ENCODE results near the gene PALB2.

The PALB2 gene

DNA sequence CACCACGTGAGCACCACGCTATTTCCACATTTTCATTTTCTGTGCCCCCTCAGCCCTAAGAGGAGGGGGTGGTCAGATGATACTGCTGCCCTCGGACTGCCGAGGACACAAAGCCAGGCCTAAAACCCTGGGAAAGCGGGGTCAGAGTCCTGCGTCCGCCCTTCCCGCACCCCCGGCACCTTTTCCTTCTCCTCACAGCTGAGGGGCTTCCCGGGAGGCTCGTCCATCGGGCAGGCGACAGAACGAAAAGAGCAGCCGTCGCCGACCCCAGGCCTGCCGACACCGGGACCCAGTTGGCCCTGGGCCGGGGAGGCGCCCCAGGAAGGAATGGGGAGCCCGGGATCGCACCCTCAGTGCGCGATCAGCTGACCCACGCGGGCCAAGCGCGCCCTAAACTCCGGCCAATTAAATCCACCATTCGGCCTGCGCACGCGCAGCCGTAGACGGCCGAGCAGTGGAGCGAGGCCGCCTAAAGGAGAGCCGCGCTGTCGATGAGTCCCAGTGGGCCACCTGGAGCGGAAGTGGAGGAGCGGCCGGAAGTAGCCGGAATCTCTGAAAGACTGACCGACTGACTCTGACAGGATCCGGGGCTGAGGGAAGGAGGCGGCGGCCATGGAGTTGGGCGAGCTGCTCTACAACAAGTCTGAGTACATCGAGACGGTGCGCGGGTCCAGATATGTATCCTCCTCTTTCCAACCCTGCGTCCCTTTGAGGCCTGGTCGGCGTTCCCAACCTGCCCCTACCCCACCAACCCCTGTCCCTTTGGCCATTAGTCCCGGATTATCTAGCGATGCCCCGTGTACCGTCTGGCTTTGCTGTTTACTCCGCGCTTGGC is at the start of gene PALB2, which contains the start of gene DCTN5:
TSS of gene PALB2 (minus strand) at position 380 of the 835 bp plus-strand sequence. CDS start at position 227, 153 bp downstream.
TSS of gene DCTN5 (plus strand) at position 536 of the 835 bp plus-strand sequence. CDS start at position 613, 77 bp downstream.
- peak; percentile 98 for DNase-seq
- in situ Hi-C loops (cut with HindIII; ENCODE audit: low pct_ligation_motif_present, low pct_unique_long_range_greater_than_20kb, low sequenced_read_pairs): no loop called here

DNA sequence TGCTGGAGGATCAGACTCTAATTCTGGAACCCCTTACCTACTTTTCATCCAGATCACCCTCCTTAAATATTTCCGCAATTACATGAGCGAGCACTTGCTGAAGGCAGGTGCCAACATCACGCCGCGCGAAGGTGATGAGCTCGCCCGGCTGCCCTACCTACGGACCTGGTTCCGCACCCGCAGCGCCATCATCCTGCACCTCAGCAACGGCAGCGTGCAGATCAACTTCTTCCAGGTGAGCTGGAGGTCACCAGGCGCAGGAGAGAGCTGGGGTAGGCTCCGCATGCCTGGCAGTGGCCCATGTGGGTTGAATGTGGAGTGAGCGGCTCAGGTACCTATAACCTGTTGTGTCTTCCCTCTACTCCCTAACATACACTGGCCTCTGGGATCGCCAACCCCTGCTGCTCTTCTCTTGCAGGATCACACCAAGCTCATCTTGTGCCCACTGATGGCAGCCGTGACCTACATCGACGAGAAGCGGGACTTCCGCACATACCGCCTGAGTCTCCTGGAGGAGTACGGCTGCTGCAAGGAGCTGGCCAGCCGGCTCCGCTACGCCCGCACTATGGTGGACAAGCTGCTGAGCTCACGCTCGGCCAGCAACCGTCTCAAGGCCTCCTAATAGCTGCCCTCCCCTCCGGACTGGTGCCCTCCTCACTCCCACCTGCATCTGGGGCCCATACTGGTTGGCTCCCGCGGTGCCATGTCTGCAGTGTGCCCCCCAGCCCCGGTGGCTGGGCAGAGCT is 48.5 kb upstream of the PALB2 start:
- DNase-seq: no peak
- in situ Hi-C loops (cut with HindIII; ENCODE audit: low pct_ligation_motif_present, low pct_unique_long_range_greater_than_20kb, low sequenced_read_pairs): no loop called here

DNA sequence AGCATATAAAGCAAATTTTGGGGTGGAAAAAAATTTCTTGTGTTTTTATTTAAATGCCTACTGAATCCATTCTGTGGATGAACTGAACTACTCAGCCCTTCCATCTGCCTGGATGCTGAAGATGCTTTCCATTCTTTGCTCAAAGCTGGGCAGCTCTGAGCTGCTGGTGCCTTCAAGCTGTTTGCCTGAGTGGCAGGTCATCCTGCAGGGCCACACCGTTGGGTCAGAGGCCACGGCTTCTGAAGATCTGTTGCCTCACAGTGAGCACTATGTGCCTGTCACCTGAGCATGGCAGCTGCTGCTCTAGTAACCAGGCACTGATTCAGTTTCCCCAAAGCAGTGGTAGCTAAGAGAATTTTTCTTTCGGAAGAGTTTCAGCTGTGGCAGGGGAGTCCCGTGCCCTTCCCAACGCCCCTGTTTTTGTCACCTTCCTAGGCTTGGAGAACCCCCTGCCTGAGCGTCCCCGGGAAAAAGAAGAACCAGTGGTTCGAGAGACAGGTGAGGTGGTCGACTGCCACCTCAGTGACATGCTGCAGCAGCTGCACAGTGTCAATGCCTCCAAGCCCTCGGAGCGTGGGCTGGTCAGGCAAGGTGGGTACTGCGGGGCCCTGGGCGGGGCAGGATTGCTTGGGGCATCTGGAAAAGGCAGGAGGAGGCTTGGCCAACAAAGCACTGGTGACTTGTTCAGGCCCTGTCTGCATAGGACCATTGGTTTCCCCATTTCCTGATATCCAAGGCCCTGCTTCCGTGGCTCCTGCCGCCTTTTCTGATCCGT is 46.1 kb upstream of the PALB2 start:
- in situ Hi-C loops (cut with HindIII; ENCODE audit: low pct_ligation_motif_present, low pct_unique_long_range_greater_than_20kb, low sequenced_read_pairs): no loop called here
- no peak for DNase-seq

DNA sequence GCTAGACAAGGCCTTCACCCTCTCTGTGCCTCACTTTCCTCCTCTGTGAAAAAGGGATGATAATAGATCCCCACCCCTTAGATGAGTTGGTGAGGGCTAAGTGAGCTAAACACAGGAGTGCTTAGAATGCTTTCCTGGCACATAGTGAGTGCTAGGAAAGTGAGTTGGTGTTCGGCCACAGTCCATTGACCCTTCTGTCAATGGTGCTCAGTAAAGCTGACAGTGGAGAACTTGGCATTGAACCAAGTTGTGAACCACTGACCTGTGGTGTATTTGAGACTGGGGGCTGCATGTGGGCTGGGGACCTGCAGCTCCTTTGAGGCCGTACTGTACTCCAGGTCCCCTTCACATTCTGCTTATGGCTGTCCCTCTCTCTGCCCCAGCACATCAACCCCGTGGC is 42.4 kb upstream of the PALB2 start:
- in situ Hi-C loops (cut with HindIII; ENCODE audit: low pct_ligation_motif_present, low pct_unique_long_range_greater_than_20kb, low sequenced_read_pairs): no loop called here
- no peak for DNase-seq

DNA sequence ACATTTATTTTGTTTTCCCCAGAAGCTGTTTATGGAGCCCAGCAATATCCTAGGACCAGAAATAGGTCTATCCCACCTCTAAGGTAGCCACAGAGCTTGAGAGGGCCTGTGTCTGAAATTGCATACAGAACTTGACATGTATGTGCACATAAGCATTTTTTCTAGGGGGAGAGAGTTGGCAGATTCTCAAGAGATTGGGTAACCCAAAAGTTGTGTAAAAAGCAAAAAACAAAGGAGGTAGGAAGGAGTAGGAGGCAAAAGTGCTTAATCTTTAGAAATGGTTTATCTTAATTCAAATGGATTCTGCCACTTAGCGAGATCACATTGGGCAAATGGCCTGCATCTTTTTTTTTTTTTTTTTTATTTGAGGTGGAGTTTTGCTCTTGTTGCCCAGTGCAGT is 41.1 kb upstream of the PALB2 start:
- DNase-seq: no peak
- in situ Hi-C loops (cut with HindIII; ENCODE audit: low pct_ligation_motif_present, low pct_unique_long_range_greater_than_20kb, low sequenced_read_pairs): no loop called here

DNA sequence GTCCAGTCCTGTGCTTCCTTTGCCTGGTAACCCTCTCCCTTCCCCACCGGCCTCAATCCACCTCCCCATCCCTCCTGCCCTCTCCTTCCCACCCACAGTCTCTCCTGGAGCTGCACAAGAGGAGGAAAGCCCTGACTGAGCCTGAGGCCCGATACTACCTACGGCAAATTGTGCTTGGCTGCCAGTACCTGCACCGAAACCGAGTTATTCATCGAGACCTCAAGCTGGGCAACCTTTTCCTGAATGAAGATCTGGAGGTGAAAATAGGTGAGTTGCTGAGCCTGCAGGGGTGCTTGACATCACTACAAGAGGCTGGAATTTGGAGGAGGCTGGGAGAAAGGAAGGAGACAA is 38.9 kb upstream of the PALB2 start:
- no peak for DNase-seq
- in situ Hi-C loops (cut with HindIII; ENCODE audit: low pct_ligation_motif_present, low pct_unique_long_range_greater_than_20kb, low sequenced_read_pairs): no loop called here

DNA sequence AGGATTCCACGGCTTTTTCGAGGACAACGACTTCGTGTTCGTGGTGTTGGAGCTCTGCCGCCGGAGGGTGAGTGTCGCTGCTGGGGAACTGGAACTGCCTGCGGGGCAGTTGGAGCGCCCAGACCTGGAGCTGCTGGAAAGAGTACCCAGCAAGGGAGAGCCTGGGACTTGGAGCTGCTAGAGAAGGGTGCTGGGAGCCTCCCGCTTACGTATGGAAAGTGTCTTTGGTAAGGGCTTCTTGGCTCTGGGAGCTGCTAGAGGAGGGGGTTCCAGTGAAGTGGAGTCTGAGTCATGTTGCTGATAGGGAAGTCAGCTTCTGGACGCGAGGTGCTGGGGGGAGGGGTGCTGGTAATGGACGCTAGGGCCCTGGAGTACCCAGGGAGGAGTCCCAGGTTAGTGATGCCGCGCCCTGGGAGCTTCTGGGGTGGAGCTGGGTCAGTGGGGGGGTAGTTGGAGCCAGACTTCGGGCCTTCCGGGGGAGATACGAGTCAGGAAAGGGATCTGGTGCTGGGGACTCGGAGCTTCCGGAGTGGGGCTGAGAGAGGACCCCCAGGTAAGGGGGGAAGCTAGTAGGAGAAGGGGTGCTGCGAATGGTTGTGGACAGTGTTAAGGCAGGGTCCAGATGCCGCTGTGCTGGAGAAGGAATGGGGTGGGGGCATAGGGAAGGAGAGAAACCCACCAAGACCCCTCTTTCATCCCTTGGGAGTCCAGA is 38.3 kb upstream of the PALB2 start:
- in situ Hi-C loops (cut with HindIII; ENCODE audit: low pct_ligation_motif_present, low pct_unique_long_range_greater_than_20kb, low sequenced_read_pairs): no loop called here
- DNase-seq: peak; percentile 71

DNA sequence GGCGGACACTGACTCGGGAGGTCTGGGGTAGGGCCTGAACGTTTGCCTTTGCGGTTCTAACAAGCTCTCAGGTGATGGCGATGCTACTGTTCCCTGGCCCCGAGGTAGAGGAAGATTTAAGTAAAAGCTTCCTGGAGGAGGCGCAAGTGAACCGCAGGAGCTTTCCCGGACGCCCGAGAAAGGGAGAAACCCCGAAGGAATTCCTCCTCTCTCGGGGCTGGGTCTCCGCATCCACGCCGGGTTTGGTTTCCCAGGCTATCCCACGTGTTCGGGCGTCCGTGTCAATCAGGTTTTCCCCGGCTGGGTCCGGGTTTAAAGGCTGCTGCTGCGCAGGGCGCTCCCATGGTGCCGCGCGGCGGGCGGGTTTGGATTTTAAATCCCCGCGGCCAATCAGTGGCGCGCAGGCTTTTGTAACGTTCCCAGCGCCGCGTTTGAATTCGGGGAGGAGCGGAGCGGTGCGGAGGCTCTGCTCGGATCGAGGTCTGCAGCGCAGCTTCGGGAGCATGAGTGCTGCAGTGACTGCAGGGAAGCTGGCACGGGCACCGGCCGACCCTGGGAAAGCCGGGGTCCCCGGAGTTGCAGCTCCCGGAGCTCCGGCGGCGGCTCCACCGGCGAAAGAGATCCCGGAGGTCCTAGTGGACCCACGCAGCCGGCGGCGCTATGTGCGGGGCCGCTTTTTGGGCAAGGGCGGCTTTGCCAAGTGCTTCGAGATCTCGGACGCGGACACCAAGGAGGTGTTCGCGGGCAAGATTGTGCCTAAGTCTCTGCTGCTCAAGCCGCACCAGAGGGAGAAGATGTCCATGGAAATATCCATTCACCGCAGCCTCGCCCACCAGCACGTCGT is 37.5 kb upstream of the PALB2 start, which contains the start of gene PLK1:
TSS of gene PLK1 (plus strand) at position 460 of the 844 bp plus-strand sequence. CDS start at position 504, 44 bp downstream.
- DNase-seq: peak; percentile 95
- in situ Hi-C loops (cut with HindIII; ENCODE audit: low pct_ligation_motif_present, low pct_unique_long_range_greater_than_20kb, low sequenced_read_pairs): no loop called here

DNA sequence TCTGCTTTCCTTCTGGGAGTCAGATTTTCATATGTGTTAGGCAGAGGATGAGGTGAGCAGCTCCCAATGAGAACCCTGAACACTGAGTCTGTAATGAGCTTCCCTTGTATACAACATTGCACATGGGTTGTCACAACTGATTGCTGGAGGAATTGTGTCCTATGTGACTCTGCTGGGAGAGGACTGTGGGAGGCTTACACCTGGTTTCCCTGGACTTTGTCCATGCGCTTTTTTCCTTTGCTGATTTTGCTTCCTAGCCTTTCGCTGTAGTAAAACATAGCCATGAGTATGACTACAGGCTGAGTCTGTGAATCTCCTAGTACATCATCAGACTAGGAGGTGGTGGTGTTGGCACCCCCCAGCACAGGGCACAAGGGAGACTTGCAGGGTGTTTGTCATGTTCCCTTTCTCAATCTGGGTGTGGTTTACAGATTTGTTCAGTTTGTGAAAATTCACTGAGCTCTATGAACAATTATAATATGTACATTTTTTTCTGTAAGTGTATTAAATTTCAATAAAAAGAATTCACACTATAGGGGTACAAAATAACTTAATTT is 35.9 kb upstream of the PALB2 start:
- DNase-seq: no peak
- in situ Hi-C loops (cut with HindIII; ENCODE audit: low pct_ligation_motif_present, low pct_unique_long_range_greater_than_20kb, low sequenced_read_pairs): no loop called here

DNA sequence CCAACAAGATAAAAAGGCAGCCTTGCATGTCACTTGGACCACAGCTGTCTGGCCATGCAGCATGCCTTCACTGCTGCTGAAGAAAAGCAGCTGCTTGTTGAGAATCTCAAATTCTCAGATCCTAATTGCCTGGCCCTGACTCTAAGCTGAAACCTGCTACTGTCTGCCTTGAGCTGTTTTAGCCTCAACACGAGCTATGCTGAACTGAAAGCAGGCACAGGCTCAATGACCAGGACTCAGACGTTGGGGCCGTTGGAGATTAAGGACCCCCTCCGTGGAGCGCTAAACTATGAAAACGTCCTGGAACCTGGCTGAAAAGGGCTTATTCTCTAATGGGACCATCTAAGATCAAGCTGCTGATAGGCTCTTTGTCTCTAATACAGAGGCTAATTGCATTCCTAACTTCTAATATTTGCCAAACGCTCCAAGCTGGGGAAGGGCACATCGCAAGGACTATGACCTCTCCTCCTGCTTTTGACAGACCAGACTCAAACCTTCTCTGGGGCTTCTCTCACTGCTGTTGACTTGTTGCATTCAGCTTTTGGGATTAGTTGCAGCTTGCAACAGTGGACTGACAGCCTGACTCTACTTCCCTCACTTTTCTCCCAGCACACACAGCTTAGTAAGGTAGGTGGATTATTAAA is 33.0 kb upstream of the PALB2 start:
- in situ Hi-C loops (cut with HindIII; ENCODE audit: low pct_ligation_motif_present, low pct_unique_long_range_greater_than_20kb, low sequenced_read_pairs): no loop called here
- no peak for DNase-seq

DNA sequence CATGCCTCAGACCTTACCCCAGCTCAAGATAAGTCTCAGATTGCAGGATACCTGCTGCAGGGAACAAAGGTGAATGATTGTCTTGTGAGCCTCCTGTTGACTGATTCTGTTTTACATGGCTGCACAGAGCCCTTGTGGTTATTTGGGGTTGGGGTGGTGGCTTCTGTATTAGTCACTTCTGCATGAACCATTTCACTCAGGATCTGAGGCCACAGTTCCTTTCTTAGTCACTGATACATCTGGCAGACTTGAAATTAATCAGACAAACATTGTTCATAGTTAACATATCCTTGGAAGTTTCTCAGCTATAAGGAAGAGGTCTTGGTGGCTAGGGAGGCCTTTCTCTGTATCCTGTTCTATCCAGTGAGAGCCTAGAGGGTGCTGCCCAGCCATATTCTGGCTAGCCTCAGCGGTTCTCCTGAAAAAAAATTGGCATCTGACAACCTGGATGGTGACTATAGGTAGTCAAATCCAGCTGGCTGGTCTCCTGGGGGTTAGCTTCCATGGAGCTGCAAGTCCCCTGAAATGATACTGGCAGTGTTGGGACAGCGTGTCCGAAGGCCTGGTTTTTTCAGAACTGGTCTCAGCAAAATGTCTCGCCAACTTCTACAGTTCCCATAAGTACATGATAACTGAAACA is 29.1 kb upstream of the PALB2 start:
- DNase-seq: peak; percentile 94
- in situ Hi-C loops (cut with HindIII; ENCODE audit: low pct_ligation_motif_present, low pct_unique_long_range_greater_than_20kb, low sequenced_read_pairs): no loop called here

DNA sequence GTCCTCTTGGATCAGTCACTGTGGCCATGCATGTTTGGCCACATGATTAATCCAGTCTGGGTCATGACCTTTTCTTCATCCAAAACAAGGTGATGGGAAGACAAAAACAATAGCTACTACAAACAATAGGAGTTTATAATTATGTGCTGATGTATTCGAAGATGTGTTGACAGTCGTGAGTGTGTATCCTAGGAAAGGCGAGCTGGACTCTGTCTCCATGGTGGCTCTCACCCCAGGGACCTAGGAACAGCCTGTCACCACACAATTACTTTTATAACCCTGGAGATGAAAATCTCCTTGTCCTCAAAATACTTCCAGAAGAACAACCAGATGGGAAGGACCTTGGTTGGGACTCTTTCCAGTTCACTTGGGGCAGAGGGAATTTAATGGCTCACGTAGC is 27.8 kb upstream of the PALB2 start:
- in situ Hi-C loops (cut with HindIII; ENCODE audit: low pct_ligation_motif_present, low pct_unique_long_range_greater_than_20kb, low sequenced_read_pairs): no loop called here
- no peak for DNase-seq

DNA sequence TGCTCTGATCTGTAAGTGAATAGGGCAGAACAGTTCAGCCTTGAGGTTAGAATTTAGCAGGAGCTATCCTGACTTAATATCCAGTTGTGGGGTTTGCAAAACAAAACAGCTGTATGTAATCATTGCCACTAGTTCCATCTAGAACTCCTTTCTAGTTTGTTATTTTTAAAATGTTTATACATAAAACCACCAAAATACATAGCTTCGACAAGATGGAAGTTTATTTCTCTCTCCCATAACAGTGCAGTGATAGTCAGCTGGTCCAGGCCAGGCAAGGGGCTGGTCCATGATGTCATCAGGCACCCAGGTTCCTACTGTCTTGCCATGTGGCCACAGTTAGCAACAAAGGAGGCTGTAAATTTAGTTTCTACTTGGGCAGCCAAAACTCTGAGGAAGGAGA is 27.1 kb upstream of the PALB2 start:
- no peak for DNase-seq
- in situ Hi-C loops (cut with HindIII; ENCODE audit: low pct_ligation_motif_present, low pct_unique_long_range_greater_than_20kb, low sequenced_read_pairs): no loop called here

DNA sequence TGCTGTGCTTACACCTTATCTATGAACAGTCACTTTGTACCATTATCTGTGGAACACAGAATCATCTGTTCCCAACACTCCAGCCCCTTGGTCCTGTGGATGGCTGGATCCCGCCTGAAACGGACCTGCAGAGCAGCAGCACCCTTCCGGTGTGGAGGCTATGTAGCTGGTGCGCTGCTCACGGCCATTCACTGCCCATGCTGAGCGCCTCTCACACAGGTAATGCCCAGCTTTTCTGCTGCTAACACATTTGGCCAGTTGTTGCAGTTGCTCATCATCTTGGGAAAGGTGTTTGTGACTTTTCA is 26.2 kb upstream of the PALB2 start:
- no peak for DNase-seq
- in situ Hi-C loops (cut with HindIII; ENCODE audit: low pct_ligation_motif_present, low pct_unique_long_range_greater_than_20kb, low sequenced_read_pairs): no loop called here

DNA sequence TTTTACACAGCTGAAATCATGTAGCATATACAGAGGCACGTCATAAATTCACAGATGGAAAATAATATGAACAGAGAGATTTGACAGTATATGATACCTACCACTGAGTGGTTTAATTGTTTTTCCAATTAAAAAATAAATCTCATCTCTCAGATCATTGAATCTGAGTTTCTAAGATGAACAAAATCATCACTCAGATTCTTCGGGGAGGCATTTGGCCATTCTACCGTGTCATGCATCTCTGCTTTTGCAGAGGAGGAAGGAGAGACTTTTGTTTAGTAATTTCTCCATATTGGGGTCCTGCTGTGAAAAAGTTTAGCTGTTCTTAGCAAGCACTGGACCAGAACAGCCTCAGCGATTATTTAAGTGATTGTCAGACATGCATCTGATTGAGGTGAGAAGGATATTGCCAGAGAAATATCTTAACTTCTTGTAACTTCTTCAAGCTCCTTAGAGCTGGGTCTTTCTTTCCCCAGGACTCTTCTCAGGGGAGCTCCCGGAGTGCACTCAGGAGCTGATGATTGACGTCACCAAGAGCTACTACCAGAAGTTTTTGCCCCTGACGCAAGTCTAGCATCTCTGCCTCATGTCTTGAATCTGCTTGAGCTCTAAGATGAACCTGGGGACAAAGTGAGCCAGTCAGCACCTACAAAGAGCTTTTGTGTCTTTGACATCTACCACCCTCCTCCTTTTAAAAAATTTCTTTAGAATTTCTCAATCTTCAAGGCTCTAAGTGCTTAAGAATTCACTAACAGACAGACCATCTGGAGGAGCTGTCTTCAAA is 25.7 kb upstream of the PALB2 start:
- in situ Hi-C loops (cut with HindIII; ENCODE audit: low pct_ligation_motif_present, low pct_unique_long_range_greater_than_20kb, low sequenced_read_pairs): no loop called here
- no peak for DNase-seq

DNA sequence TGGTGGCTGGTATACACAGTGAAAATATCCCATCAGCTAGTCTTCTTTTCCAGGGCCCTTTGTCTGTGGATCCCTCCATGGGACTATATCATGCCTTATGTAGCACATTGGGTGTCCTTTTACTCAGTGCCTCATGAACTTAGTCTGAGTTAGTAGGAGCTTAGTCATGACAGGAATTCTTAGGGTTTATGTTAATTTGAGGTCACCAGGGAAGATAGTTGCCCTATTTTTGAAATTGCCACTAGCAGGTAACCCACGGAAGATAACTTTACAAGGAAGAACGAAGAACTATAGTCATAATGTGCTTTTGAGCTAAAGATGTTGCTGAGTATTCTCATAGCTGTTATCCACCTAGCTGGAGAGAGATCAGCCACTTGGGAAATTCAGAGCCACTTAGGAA is 22.8 kb upstream of the PALB2 start:
- in situ Hi-C loops (cut with HindIII; ENCODE audit: low pct_ligation_motif_present, low pct_unique_long_range_greater_than_20kb, low sequenced_read_pairs): no loop called here

More for the DNA sequence above, 22.8 kb upstream of the PALB2 start:
- DNase-seq: no peak

Data from ACHN (cell line).